Measurements from ENCODE around the gene RPLP2.

Gene RPLP2

GRCh38 chr11:791658-792534 lies 17.9 kb upstream of the RPLP2 start:
- no peak for DNase-seq (ENCODE audit: low read depth)

DNA sequence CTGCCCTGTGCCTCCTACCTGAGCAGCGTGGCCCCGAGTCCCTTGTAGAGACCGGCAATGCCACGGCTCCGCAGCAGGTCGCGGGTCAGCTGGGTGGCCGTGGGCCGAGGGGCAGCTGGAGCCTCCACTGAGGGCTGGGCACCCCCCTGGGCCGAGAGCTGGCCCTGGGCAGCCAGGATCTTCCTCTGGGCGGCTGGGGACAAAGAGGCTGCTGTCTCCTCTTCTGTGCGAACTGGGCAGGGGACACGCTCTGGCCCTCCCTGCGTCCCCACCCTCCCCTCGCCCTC lies 17.3 kb upstream of the RPLP2 start:
- DNase-seq (ENCODE audit: low read depth) = no peak

GRCh38 chr11:792873-793272 lies 16.9 kb upstream of the RPLP2 start:
- no peak for DNase-seq (ENCODE audit: low read depth)

GRCh38 chr11:793556-793955 lies 16.2 kb upstream of the RPLP2 start:
- DNase-seq (ENCODE audit: low read depth) = no peak

- no peak for DNase-seq (ENCODE audit: low read depth)
These were observed 15.6 kb upstream of the RPLP2 start for GRCh38 chr11:794013-794765.

DNA sequence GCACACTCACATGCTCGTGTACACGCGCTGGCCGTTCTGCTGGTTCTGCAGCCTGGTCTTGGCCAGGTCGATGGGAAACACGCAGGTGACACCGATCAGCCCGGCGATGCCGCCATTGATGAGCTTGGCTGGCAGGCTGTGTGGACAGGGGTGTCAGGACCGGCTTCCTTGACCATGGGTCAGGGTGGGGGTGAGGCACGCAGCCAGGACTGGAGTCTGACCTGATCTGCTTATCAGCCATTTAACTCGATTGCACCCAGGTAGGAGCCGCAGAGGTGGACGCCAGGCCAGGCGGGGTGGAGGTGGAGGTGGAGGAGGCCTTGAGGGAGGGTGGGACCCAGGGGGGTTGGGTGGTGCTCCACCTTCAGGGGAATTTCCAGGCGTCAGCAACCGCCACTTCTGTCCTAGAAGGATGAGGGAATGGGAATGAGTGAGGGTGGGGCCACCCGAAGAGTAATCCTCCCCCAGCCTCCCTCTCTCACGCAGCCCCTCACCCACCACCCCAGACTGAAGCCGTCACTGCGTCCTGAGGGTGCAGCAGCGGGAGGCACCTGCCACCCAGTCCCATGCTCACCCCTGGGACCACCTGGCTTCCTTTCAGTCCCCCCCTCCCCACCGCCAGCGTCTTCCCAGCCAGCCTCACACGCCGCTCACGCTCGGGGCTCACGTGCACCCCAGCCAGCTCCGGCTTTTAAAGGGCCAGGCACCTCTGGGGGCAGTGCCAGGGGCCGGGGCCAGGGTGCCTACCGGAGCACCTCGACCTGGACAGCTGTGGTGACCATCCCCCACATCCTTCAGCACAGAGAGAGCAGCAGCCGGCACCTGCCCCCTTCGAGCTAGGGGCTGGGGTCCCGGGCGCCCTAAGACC lies 14.8 kb upstream of the RPLP2 start:
- DNase-seq (ENCODE audit: low read depth) = no peak

- peak; percentile 76 for DNase-seq (ENCODE audit: low read depth)
These were observed 13.9 kb upstream of the RPLP2 start for GRCh38 chr11:795634-796564.

- no peak for DNase-seq (ENCODE audit: low read depth)
These were observed 13.0 kb upstream of the RPLP2 start for GRCh38 chr11:796565-797295.

DNA sequence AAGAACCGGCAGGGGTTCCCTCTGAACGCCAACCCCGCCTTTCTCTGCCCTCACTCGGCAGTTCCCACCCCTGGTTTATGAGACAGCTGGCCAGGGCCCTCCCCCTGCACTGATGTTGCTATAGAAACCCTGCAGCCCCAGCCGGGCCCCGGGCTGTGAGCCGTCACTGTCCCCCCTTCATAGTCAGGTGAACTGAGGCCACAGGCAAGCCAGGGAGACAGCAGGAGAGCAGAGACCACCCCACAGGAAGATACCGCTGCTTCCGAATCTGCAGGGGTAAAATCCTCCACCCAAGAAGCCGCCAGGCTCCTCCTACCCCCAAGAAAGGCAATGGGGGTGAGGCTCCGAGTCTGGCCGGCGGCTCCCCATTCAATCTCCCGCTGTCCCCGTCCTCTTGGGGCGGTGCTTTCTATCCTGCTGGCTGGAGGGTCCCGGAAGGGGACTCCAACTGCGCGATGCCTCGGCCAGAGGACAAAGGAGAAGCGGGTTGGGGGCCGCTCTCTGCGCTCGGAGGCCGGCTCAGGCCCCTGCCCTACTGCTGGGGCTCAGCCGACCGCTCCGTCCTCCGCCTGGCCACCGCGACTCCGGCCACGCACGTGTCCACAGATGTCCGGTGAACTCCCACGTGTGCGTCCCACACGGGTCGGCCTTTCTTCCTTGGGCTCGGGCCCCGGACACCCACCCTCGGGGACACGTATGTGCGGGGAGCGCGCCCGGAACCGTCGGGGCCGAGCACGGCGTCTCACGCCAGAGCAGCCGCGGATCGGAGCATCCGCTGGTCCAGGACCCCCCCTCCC lies 12.3 kb upstream of the RPLP2 start:
- peak; percentile 59 for DNase-seq (ENCODE audit: low read depth)

- DNase-seq (ENCODE audit: low read depth) = peak; percentile 75
These were observed 11.6 kb upstream of the RPLP2 start, which contains the start of gene SLC25A22 for GRCh38 chr11:798093-798713. Gene SLC25A22 (minus strand): TSS chr11:798281. CDS start chr11:795006, 3,275 bp downstream.

DNA sequence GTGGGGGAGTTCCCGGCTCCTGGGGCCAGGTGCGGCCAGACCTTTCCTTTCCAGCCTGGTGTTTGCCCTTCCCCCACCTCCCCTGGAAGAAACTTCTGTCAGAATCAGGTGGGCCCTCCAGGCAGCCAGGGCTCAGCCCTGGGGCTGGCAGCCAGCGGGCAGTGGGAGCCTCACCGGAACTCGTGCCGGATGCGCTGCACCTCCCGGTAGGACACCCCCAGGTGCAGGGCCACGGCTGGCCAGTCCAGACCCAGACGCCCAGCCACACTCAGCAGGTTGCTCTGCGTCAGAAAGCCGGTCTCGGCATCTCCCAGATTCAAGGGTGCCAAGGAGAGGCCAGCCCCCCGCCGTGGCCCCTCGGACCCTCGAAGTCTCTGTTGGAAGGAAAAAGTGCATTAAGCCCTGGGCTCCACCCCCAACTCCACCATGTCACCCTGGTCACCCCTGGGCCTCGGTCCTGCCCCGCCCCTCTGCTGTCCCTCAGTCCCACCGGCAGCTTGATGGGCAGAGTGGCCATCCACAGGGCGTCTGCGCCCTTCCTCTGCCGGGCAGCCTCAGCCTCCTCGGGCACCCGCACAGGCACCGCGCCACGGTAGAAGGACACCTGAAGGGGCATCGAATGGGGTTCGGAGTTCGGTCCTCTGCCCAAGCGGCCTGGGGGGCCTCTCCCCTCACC lies 10.0 kb upstream of the RPLP2 start:
- DNase-seq (ENCODE audit: low read depth) = no peak

GRCh38 chr11:800473-800872 lies 9.3 kb upstream of the RPLP2 start:
- DNase-seq (ENCODE audit: low read depth) = no peak

- DNase-seq (ENCODE audit: low read depth) = no peak
These were observed 8.5 kb upstream of the RPLP2 start for GRCh38 chr11:801097-801780.

GRCh38 chr11:802018-802617 lies 7.6 kb upstream of the RPLP2 start:
- DNase-seq (ENCODE audit: low read depth) = no peak

DNA sequence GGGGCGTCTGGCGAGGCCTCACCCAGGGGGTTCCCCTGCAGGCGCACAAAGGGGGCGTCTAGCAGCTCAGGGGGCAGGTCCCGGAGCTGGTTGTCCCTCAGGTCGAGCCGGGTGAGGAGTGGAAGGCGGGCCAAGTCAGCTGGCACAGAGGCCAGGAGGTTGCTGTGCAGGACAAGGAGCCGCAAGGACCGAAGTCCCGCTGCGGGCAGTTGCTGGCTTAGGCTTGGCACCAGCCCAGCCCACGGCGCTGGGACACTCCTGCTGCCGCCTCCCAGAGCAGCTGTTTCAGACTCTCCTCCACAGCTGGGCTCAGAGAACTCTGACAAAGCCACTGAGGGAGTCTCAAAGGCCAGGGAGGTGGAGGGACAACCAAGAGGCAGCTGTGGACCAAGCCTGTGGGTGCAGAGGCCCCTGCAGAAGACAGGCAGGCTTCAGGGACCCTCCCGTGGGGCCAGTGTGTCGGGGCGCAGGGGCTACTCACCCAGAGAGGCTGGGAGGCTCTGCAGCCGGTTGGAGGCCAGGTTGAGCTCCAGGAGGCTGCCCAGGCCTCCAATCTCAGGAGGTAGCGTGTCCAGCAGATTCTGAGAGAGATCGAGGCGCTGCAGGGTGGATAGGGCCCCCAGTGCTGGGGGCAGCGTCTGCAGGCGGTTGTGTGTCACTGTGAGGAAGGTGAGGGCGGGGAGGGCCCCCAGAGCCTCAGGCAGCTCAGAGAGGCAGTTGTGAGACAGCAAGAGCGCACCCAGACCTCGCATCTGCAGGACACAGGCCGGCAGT lies 6.9 kb upstream of the RPLP2 start:
- DNase-seq (ENCODE audit: low read depth) = no peak

DNA sequence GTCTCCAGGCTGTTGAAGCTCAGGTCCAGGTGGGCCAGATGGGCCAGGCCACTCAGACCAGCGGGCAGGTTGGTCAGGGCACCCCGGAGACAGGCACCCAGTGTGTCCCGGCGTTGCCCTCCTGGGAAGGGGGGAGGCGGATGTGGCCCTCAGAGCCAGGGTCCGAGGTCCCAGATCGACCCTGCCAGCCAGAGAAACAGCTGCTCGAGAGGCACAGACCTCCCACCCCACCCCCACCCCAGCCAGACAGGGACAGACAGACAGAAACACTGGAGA lies 6.4 kb upstream of the RPLP2 start:
- no peak for DNase-seq (ENCODE audit: low read depth)
